HepG2 (cell line): ENCODE measurements around the gene SCGB1D2. TPM values are rescaled to one million over a fixed set of nuclear protein-coding genes. Genes with fewer than 3 reads are reported as not detected.

Source experiments
- ATAC-seq: fragments of 200-7000 bp; cut with Tn5 transposase; 3 replicates; pipeline ENCODE4 v1.9.1; 2020; ENCODE audit warnings: mild to moderate bottlenecking, moderate library complexity
- BruUV-seq: library from RNA; stranded (reverse); fragments of 400-500 nt; replicated peaks from 2 replicates; lab custom pipeline; 2021; lab: Mats Ljungman, UMichigan
- CTCF ChIA-PET: fragments of 300-600 bp; formaldehyde crosslinking; extraction: SDS; loops from one replicate; lab custom pipeline; 2021; ENCODE audit warnings: low total read pairs, inconsistent platforms, low intra/inter-chr PET ratio; lab: Yijun Ruan, JAX
- POLR2A ChIA-PET: fragments of 350-600 bp; sonication (Branson Sonifier 250); formaldehyde crosslinking; loops from one replicate; lab custom pipeline; 2020; ENCODE audit warnings: antibody characterized with exemption, inconsistent platforms; lab: Yijun Ruan, JAX
- DNase-seq: peaks from one replicate; pipeline ENCODE4 v3.0.0-alpha.2; 2015; ENCODE audit warnings: low spot score
- FAIRE-seq: peaks from 3 replicates; lab custom pipeline; 2011; peaks lifted over from hg19 to GRCh38; lab: Jason Lieb, UNC
- H2AFZ ChIP-seq: one replicate; pipeline ENCODE4 v1.6.1; 2011; ENCODE audit warnings: low read length, inconsistent platforms
- H3K27ac ChIP-seq: fragments of 300-600 bp; 3 replicates; pipeline ENCODE4 v1.8.0; 2011; ENCODE audit warnings: mixed run types, mild to moderate bottlenecking, mixed read lengths, low read length, inconsistent platforms; ENCODE audit not compliant: insufficient read depth; ENCODE audit errors: extremely low read length
- H3K27me3 ChIP-seq, 2 experiments: fragments of 200-600 bp in 1 of 2; 2 replicates in 1 of 2; 3 replicates in 1 of 2; pipeline versions ENCODE4 v1.6.0 to v1.8.0; 2011; ENCODE audit warnings: low read length in 2 of 2, mild to moderate bottlenecking in 2 of 2, moderate library complexity in 2 of 2, inconsistent platforms in 1 of 2; ENCODE audit not compliant: insufficient read depth in 2 of 2, control insufficient read depth in 1 of 2
- H3K36me3 ChIP-seq, 2 experiments: fragments of 200-600 bp in 1 of 2; replicated peaks in 1 of 2; 2 replicates in 1 of 2; 3 replicates in 1 of 2; pipeline versions ENCODE4 v1.5.1 to v1.8.0; 2011; ENCODE audit warnings: low read length in 2 of 2, inconsistent platforms in 1 of 2; ENCODE audit not compliant: insufficient read depth in 2 of 2, control insufficient read depth in 1 of 2
- H3K4me1 ChIP-seq: 2 replicates; pipeline ENCODE4 v1.5.1; 2012; ENCODE audit warnings: low read length, inconsistent platforms; ENCODE audit not compliant: insufficient read depth
- H3K4me2 ChIP-seq: 2 replicates; pipeline ENCODE4 v1.6.0; 2011; ENCODE audit warnings: low read depth, low read length, inconsistent platforms
- H3K4me3 ChIP-seq, 3 experiments: fragments of 200-600 bp in 1 of 3; sonication (generic), shearing (Covaris generic) in 1 of 3; replicated peaks in 1 of 3; 2 replicates each; pipeline ENCODE4 v1.5.1; 2011 to 2016; ENCODE audit warnings: low read length in 3 of 3, inconsistent platforms in 2 of 3, low read depth in 2 of 3, mild to moderate bottlenecking in 2 of 3, control low read depth in 1 of 3, mixed read lengths in 1 of 3; ENCODE audit not compliant: insufficient read depth in 1 of 3
- H3K79me2 ChIP-seq: one replicate; pipeline ENCODE4 v1.6.1; 2011; ENCODE audit warnings: low read length, inconsistent platforms; ENCODE audit not compliant: insufficient read depth
- H3K9ac ChIP-seq: 2 replicates; pipeline ENCODE4 v1.6.0; 2011; ENCODE audit warnings: mild to moderate bottlenecking, low read depth, low read length, inconsistent platforms; ENCODE audit not compliant: insufficient read depth
- H3K9me3 ChIP-seq: 2 replicates; pipeline ENCODE4 v1.5.1; 2012; ENCODE audit warnings: mild to moderate bottlenecking, low read length
- H4K20me1 ChIP-seq: 2 replicates; pipeline ENCODE4 v1.6.0; 2011; ENCODE audit warnings: inconsistent platforms, mild to moderate bottlenecking, low read length, moderate library complexity; ENCODE audit not compliant: insufficient read depth
- GLI4 ChIP-seq: sonication (generic); formaldehyde crosslinking; IDR thresholded peaks from 2 replicates; pipeline ENCODE4 v1.5.1; 2020; ENCODE audit warnings: missing genetic modification reagents, mild to moderate bottlenecking, moderate library complexity, borderline replicate concordance
- HMGXB3 ChIP-seq: sonication (generic); formaldehyde crosslinking; IDR thresholded peaks from 2 replicates; pipeline ENCODE4 v1.4.0; 2020; ENCODE audit warnings: missing genetic modification reagents, borderline replicate concordance
- HNRNPK ChIP-seq: fragments of 200-400 bp; formaldehyde crosslinking; IDR thresholded peaks from 2 replicates; pipeline ENCODE4 v1.6.1; 2018; ENCODE audit warnings: low read length, low read depth, moderate library complexity, mild to moderate bottlenecking; ENCODE audit not compliant: poor library complexity, severe bottlenecking
- IRF2 ChIP-seq: IDR thresholded peaks from 2 replicates; pipeline ENCODE4 v1.6.1; 2018; ENCODE audit warnings: missing genetic modification reagents, missing compliant biosample characterization
- MATR3 ChIP-seq: sonication (generic); formaldehyde crosslinking; IDR thresholded peaks from 2 replicates; pipeline ENCODE4 v1.4.0; 2020; ENCODE audit warnings: missing genetic modification reagents
- MBD4 ChIP-seq: IDR thresholded peaks from 2 replicates; pipeline ENCODE4 v1.6.1; 2012; ENCODE audit warnings: low read length, inconsistent platforms, borderline replicate concordance
- NR2F1 ChIP-seq, 2 experiments: fragments of 450-650 bp in 1 of 2; formaldehyde crosslinking in 1 of 2; IDR thresholded peaks; 2 replicates each; pipeline versions ENCODE4 v1.5.0 to v1.6.1; 2016 to 2020; ENCODE audit warnings: mild to moderate bottlenecking in 1 of 2, missing compliant biosample characterization in 1 of 2, missing genetic modification reagents in 1 of 2, moderate library complexity in 1 of 2
- POGK ChIP-seq: sonication (generic); formaldehyde crosslinking; conservative IDR thresholded peaks from 2 replicates; pipeline ENCODE4 v1.8.0; 2022; ENCODE audit warnings: mild to moderate bottlenecking, moderate library complexity, missing genetic modification reagents
- ZNF558 ChIP-seq: sonication (generic); formaldehyde crosslinking; IDR thresholded peaks from 2 replicates; pipeline ENCODE4 v1.9.0; 2022; ENCODE audit warnings: mild to moderate bottlenecking, missing genetic modification reagents, borderline replicate concordance
- ZNF720 ChIP-seq: sonication (generic); formaldehyde crosslinking; IDR thresholded peaks from 2 replicates; pipeline ENCODE4 v1.4.0; 2020; ENCODE audit warnings: missing genetic modification reagents
- ZNF850 ChIP-seq: sonication (generic); formaldehyde crosslinking; conservative IDR thresholded peaks from 2 replicates; pipeline ENCODE4 v1.9.0; 2021; ENCODE audit warnings: mild to moderate bottlenecking, missing genetic modification reagents
- ZNF891 ChIP-seq: sonication (generic); formaldehyde crosslinking; IDR thresholded peaks from 2 replicates; pipeline ENCODE4 v1.5.0; 2020; ENCODE audit warnings: mild to moderate bottlenecking, missing genetic modification reagents
- WGBS: methylation state at CpG from one replicate; pipeline ENCODE4 v1.1.6; 2017; ENCODE audit warnings: low lambda C conversion rate; 5-methylcytosine and 5-hydroxymethylcytosine counted together
- in situ Hi-C: cut with HindIII; loops from 2 replicates; pipeline ENCODE4 v1.10.0; 2017; ENCODE audit warnings: low pct_unique_long_range_greater_than_20kb; ENCODE audit not compliant: extremely low pct_ligation_motif_present
- intact Hi-C: fragments of 100-400 bp; cut with micrococcal nuclease; formaldehyde crosslinking; loops from one replicate; pipeline ENCODE4 v1.10.0; 2022; ENCODE audit not compliant: unreplicated experiment
- polyA plus RNA-seq, 8 experiments: library from polyadenylated mRNA; depleted of rRNA in 3 of 8; stranded (reverse) in 7 of 8; unstranded in 1 of 8; fragments of >200 nt; fragmentation: Illumina TruSeq in 4 of 8; extraction: Trizol in 4 of 8; gene quantifications; 2 replicates each; pipeline versions ENCODE4 v1.2.1 to v1.2.3, GENCODE V29; 2011 to 2016; ENCODE audit warnings: low read depth in 4 of 8, missing spikeins in 1 of 8, mixed read lengths in 1 of 8; ENCODE audit not compliant: insufficient read depth in 1 of 8
- total RNA-seq, 5 experiments: library from RNA; depleted of rRNA; stranded (reverse); fragments of >200 nt; fragmentation: Illumina TruSeq; extraction: Trizol; gene quantifications; 2 replicates each; pipeline ENCODE4 v1.2.3, GENCODE V29; 2016; ENCODE audit warnings: low read depth in 1 of 5
- TF ChIP-seq, protein P1 (sequence below): sonication (generic); formaldehyde crosslinking; IDR thresholded peaks from 2 replicates; pipeline ENCODE4 v1.4.0; 2020; ENCODE audit warnings: low read depth, mild to moderate bottlenecking, missing genetic modification reagents
- TF ChIP-seq, protein P2 (sequence below): IDR thresholded peaks from 2 replicates; pipeline ENCODE4 v1.6.1; 2016; ENCODE audit warnings: low read depth, borderline replicate concordance
- TF ChIP-seq, protein P3 (sequence below): sonication (generic); formaldehyde crosslinking; IDR thresholded peaks from 2 replicates; pipeline ENCODE4 v1.4.0; 2020; ENCODE audit warnings: mild to moderate bottlenecking, missing genetic modification reagents

SCGB1D2 gene
- total and polyA plus RNA-seq, 2 of the 13 experiments (the other 11 are each of a cell fraction or from before 2014, with no cell fraction given) = not detected

- intact Hi-C loops = no loop called here
- in situ Hi-C loops = no loop called here
- POLR2A ChIA-PET = interaction anchor here (0.9 to 1.2 kb wide), 5 partner anchors 8 to 84 kb away, joined by 3 to 6 read pairs (median 3); no protein-coding TSS in a partner anchor
- CTCF ChIA-PET = no interaction called here
- WGBS = 12% methylated on average over 6 of the region's 6 CpGs
- H3K27ac ChIP-seq = peak overlapping the region; percentile 74
- peak overlapping the region in 2 of 3 experiments; percentile 27 to 31; a peak in 2 of 6 replicates for H3K4me3 ChIP-seq
- H3K36me3 ChIP-seq = no peaks in the 10 kb centered on the region
- H2AFZ ChIP-seq = no peak overlapping the region
- H3K9me3 ChIP-seq = no peaks in the 10 kb centered on the region
- BruUV-seq = no TSS peak
- no peak overlapping the region; the same call in 1 of the 2 replicates for H3K9ac ChIP-seq
- H4K20me1 ChIP-seq = no peaks in the 10 kb centered on the region
- peak overlapping the region; percentile 55 for H3K4me2 ChIP-seq
- FAIRE-seq (peak; percentile 72), DNase-seq (peak; percentile 96), ATAC-seq (peak; percentile 94)
- H3K79me2 ChIP-seq = no peaks in the 10 kb centered on the region
- no peaks in the 10 kb centered on the region for H3K27me3 ChIP-seq
- peaks cover 74% of the 10 kb centered on the region for H3K4me1 ChIP-seq
- TF ChIP-seq MATR3 (CRISPR knock-in tag) = no peak
- no peak for TF ChIP-seq ZNF891 (CRISPR knock-in tag)
- no peak for TF ChIP-seq ZNF720
- TF ChIP-seq, protein P1, sequence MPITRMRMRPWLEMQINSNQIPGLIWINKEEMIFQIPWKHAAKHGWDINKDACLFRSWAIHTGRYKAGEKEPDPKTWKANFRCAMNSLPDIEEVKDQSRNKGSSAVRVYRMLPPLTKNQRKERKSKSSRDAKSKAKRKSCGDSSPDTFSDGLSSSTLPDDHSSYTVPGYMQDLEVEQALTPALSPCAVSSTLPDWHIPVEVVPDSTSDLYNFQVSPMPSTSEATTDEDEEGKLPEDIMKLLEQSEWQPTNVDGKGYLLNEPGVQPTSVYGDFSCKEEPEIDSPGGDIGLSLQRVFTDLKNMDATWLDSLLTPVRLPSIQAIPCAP (CRISPR knock-in tag) = no peak
- no peak for TF ChIP-seq GLI4 (CRISPR knock-in tag)
- TF ChIP-seq, protein P2, sequence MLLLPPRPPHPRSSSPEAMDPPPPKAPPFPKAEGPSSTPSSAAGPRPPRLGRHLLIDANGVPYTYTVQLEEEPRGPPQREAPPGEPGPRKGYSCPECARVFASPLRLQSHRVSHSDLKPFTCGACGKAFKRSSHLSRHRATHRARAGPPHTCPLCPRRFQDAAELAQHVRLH (CRISPR knock-in tag) = peak; percentile 44; the same call in 1 of the 2 replicates
- TF ChIP-seq ZNF558 (CRISPR knock-in tag) = no peak
- TF ChIP-seq HNRNPK = no peak
- peak; percentile 91 for TF ChIP-seq MBD4
- 0 out of 2 replicates have a peak, but pooled peaks have one; percentile 23 for TF ChIP-seq POGK
- TF ChIP-seq IRF2 = peak; percentile 83
- no peak for TF ChIP-seq HMGXB3 (CRISPR knock-in tag)
- TF ChIP-seq ZNF850 (CRISPR knock-in tag) = no peak
- TF ChIP-seq NR2F1 (CRISPR knock-in tag; IDR thresholded peaks at IDR 0.05) = peak in 1 of 2 experiments; percentile 54; a peak in 2 of 4 replicates
- TF ChIP-seq, protein P3, sequence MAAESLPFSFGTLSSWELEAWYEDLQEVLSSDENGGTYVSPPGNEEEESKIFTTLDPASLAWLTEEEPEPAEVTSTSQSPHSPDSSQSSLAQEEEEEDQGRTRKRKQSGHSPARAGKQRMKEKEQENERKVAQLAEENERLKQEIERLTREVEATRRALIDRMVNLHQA = no peak
These were observed 18.4 kb downstream of the SCGB1D2 start for GRCh38 chr11:62260261-62260953.
